GM18861 (cell line): ENCODE measurements around the gene MCC.

Experiments used
- ATAC-seq: cut with Tn5 transposase; IDR thresholded peaks from one replicate; pipeline ENCODE4 v1.9.1; 2021; ENCODE audit not compliant: unreplicated experiment

The MCC gene

GRCh38 chr5:113063927-113064326 is 424.3 kb downstream of the MCC start:
- no peak for ATAC-seq

- ATAC-seq: no peak
Measured at GRCh38 chr5:113062869-113063508, 425.3 kb downstream of the MCC start.

DNA sequence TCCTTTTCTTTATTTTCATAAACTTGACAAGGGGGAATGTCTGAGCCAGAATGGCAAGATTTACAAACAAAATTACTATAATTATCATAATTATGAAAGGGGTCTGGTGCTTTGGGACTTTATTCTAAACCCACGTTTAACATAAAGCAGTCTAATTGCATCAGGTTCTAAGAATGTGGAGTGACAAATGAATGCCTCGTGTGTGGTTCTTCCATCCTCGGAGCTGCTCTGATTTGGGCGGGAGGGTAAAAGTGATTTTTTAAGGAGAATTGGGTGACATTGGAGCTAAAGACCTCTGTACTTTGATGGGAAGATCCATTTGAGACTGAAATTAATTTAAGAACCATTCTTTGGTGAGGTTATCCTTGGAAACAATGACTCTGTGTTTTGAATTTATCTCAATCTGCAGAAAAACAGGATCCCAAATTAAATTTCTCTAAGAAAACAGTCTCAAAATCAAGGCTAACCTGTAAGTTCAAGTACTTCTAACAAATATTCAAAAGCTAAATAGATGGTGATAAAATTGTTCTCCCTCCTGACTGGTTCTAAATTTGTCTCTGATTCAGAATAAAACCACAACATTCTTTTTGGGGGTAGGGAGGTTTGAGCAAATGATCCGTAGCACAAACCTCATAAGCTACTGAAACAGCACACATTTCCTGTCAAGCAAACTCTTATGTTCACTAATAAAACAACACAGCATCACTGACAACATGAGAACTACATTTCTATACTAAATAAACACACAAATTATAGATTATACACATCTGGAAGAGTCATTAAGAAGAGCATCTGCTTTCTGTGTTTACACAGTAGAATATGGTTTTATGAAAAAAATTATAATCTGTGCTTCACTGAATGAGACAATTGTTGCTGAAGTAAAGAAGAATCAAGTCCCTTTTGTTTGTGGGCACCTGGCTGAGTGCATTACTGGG is 426.1 kb downstream of the MCC start:
- ATAC-seq: no peak

DNA sequence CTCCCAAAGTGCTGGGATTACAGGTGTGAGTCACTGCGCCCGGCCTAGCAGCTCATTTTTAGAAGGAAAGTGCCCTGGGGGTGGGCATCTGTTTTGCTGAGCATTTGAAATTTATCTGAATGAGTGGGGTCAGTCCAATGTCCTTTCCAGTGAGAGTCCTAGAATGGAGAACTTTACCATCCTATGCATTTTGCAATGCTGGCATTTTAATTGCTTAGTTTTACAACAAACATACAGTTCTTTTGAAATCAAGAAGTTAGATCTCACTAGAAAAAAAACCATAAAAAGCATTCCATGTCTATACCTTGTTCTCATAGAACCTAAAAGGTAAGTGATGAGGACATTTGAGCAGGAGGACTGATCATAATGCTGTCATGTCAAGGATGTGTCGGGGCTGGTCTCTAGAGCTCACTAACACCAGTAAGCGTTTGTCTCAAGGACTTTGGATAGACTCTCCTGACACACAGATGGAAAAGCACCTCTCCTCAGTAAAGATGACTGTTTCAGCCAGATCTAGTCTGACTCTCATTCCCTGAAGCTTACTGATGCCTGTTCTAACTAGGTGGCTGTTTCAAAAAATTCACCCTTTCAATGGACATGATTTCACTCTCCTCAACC is 427.7 kb downstream of the MCC start:
- ATAC-seq: no peak

- no peak for ATAC-seq
Measured at GRCh38 chr5:113059232-113060040, 428.8 kb downstream of the MCC start.

DNA sequence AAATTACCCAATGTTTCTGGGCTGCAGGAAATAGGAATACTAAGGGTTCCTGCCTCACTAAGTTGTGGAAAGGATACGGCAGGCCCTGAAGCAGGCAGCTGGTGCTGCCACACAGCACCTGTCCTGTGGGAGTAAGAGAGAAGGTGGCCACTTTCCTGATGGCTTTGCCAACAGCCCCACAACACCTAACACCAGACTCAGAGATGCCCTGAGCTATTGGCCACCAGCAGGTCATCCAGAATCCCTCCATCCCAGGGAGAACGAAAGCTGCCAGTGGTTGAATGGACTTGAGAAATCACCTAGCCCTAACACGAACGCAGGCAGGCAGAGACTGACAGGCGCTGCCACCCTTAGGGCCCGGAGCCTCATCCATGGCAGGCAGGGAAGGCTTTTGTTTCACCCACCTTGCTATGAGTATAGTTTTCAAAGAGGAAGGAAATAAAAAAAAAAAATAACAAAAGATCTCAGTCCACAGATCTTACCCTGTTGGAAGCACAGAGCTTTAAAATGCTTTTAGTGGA is 429.5 kb downstream of the MCC start:
- no peak for ATAC-seq

GRCh38 chr5:113058269-113058668 is 430.0 kb downstream of the MCC start:
- ATAC-seq: no peak

DNA sequence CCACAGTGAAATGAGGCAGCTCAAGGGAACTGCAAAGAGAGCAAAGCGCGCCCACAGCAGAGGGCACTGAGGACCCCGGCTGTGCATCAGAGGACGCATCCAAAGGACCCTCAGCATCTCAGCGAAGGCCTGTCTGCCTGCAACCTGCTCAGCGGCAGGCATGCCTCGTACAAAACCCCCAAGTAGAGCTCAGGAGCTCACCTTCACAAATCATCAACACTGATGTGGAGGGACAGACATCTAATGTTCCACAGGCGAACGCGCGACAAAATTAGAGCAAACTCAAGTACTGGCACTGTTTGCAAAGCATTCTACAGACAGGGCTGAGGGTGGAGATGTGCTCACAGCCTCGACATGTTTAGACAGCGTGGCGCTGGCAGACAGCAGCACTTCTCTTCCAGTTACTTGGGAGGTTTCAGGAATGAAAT is 430.7 kb downstream of the MCC start:
- no peak for ATAC-seq

- no peak for ATAC-seq
Measured at GRCh38 chr5:113056988-113057387, 431.3 kb downstream of the MCC start.

GRCh38 chr5:113054899-113055298 is 433.4 kb downstream of the MCC start:
- ATAC-seq: no peak

DNA sequence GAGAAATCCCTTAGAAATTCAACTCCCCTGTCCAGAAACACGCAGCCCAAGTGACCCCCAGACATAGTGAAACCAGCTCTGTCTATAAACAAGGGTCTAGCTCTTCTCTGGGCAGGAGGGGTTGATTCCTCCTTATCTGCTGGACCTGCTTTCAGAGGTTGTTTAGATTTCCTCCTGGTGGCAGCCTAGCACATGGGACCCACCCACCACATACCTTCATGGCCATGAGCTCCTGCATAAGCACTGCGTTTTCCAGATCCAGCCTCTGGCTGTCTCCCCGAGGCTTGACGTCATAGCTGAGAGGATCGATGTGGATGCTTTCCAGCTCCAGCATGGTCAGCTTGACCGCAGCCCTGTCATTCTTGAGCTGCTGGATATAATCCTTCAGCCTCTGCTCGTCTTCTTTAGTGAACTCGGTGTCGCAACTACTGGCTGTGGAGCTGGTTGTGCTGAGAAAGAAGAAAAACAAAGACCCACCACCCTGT is 434.7 kb downstream of the MCC start:
- no peak for ATAC-seq

DNA sequence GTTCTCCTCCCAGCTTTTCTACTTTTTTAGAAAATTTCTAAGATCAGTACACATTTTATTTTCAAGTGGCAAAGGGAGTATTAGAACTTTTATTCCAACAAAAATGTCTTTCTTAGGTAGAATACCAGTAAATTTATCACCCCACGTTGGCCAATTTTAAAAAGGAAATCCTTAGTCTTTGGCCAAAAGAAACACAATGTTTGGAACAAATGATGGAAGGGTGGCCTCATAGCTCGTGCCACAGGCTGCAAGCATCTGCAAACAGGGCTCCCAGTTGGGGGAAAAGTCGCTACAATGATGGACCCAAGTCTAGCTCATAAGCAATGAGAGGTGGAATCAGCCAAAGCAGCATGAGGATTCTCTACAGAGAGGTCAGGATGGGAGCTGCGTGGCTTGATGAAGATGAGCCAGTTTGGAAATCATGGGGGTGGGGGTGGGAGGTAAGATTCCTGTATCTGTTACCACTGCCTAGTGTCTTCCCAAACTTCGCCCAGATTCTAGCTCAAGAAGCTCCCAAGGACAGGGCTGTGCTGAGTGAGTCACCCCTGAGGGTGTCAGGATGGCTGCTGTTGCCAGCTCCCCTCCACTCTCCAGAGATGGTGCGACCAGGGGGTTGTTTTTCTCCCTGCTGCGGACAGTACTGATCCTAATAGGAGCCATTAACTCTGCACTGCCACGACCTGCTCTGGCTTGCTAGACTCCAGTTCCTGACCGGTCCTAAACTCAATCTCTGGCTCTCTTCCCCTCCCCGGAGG is 436.0 kb downstream of the MCC start:
- no peak for ATAC-seq

- no peak for ATAC-seq
Measured at GRCh38 chr5:113050721-113051382, 437.4 kb downstream of the MCC start.

DNA sequence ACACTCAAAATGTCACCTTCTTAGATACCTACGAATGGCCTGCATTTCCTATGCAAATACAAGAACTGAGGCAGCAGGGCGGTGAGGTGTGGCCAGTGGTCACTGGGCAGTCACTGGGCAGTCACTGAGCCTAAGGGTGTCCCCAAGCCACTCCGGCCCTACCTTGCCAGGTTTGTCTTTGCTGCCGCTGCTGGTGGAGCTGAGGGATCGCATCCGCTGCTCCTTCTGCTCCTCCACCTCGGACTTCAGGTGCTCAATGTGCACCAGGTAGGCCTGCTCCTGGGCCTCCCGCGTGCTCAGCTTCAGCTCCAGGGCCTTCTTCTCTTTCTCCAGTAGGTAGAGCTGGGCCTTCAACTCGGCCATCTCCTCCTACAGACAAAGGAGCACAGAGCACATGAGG is 439.3 kb downstream of the MCC start:
- no peak for ATAC-seq

- peak; percentile 88 for ATAC-seq
Measured at GRCh38 chr5:113047733-113048652, 440.3 kb downstream of the MCC start.

GRCh38 chr5:113047234-113047633 is 441.0 kb downstream of the MCC start:
- no peak for ATAC-seq

DNA sequence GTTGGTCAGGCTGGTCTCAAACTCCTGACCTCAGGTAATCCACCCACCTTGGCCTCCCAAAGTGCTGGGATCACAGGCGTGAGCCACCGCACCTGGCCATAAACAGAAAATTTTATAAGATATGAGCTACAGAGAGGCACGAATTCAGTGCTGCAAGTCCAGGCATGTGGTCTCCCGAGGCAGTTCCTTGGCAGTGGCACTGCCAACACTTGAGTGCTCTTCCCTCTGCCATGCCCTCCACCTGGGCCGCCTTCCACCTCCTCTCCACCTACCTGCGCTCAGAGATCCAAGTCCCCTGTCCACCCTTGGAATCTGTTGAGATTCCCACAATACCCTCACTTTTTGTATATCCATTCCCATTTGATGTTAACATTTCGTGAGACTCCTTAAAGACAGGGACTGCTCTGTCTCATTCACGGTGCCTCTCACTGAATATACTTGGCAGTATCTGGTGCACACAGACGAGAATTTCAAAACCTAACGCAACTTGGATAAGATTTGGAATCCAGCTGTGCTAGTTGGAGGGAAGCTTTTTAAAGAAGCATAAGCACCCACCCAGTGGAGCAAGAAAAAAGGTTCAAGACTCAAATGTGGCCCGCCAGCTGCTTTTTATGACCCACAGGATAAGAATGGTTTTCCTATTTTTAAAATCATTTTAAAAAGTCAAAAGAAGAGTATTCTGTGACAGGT is 443.3 kb downstream of the MCC start:
- ATAC-seq: no peak

- no peak for ATAC-seq
Measured at GRCh38 chr5:113043491-113043931, 444.7 kb downstream of the MCC start.
